SKM-1 treated with dmso at 0.1 percent for 144 hours (cell line): Measurements from ENCODE around the gene EEF1AKMT3.
A peak's percentile ranks its signal among the peaks of the same experiment; 100 is the strongest.

Experiments
- DNase-seq: peaks from one replicate; lab custom pipeline; 2025; ENCODE audit not compliant: unreplicated experiment; lab: John Stamatoyannopoulos, UW

The EEF1AKMT3 gene

DNA sequence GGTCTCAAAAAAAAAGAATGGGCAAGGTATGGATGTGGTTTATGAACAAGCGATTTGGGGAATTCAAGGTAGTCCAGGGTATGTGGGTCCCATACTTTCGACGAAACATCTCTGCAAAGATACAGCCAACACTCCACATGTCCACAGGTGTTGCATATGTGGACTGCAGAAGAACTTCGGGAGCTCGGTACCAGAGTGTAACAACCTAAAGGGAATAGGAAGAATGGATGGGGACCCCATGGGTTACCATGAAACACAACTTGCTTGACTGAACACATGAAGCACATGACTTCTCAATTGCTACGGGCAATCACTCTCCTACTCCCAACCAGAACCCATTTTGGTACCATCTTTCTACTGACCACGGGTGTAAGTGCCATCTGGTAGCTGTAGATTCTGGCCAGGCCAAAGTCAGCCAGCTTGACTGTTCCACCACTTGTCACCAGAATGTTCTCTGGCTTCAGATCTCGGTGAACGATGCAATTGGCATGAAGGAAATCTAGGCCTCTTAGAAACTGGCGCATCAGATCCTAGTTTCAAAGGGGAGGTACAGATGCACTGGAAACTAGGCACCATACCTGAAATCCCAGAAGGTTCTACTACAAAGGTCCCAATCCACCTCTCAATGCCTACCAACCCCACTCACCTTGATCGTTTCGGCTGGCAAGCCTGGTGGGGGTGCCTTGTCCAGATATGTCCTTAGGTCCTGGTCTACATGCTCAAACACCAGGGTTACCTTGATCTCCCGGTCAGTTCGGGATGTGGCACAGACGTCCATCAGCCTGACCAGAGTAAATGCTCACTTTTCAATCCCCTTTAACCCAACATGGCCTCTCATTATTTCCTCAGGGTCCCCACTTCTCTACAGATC is 21.6 kb upstream of the EEF1AKMT3 start:
- DNase-seq = no peak

DNA sequence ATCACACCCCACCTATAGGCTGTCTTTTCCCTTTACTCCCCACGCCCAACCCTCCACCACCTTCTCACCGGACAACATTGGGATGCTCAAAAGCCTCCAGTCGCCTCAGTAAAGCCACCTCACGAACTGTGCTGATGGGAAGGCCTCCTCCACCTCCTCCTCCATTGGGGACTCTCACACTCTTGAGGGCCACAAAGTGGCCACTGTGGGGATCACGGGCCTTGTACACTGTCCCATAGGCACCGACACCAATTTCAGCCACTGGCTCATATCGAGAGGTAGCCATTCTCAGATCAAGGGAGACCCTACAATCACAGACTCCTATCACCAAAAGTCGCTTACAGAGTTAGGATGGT is 21.0 kb upstream of the EEF1AKMT3 start:
- no peak for DNase-seq

DNA sequence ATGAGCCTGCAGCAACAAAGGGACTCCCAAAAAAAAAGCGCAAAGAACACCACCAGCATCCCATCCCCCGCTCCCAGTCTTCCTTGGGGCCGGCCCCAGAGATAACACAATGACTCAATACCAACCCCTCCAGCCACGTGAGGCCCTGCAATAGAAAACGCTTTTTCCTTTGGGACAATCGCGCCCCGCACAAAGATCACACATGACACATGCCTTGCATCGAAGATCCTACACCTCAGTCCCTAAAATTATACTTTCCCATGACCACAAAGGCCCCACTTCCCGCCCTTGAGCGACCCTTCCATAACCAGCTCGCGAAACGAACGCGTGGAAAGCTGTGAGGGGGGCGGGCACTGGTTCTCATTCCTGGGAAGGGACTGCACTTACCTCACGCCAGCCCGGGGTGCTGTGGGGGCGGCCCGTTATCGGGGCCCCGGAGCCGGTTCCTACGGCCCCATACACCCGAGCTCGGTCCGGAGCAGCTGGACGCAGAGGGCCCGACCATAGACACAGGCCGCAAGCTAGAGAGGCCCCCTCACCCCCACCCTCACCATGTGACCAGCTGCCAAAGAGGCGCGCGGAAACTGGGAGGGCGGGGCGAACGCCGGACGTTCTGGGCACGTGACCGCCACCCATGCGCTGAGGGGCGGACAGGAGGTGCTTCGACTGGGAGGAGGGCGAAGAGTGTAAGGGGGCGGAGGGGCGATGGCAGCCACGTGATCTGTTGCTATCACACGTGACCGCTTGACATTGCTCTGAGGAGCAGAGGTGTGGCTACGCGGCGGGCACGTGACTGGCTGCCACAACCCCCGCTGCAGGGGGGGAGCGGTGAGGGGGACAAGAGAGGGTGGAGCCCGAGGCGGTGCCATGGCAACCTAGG is 20.4 kb upstream of the EEF1AKMT3 start, which contains the start of gene CDK4:
TSS of gene CDK4 (minus strand) at position 523 of the 880 bp plus-strand sequence. CDS start 593 bp downstream, outside the sequence.
- peak; percentile 91 for DNase-seq

DNA sequence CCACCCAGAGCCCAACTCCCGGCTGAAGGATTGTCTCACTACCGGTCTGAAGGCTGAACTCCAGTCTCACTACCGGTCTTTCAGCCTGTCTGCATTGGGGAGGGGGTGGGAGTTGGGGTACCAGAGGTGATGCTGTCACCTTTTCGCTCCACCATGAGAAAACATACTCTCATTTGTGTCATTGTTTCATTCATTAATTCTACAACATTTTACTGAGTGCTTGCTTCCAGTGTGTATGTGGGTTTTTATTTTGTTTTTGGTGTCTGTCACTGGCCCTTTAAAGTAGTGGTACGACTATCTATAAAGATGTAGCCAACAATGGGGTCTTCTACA is 19.8 kb upstream of the EEF1AKMT3 start:
- no peak for DNase-seq

DNA sequence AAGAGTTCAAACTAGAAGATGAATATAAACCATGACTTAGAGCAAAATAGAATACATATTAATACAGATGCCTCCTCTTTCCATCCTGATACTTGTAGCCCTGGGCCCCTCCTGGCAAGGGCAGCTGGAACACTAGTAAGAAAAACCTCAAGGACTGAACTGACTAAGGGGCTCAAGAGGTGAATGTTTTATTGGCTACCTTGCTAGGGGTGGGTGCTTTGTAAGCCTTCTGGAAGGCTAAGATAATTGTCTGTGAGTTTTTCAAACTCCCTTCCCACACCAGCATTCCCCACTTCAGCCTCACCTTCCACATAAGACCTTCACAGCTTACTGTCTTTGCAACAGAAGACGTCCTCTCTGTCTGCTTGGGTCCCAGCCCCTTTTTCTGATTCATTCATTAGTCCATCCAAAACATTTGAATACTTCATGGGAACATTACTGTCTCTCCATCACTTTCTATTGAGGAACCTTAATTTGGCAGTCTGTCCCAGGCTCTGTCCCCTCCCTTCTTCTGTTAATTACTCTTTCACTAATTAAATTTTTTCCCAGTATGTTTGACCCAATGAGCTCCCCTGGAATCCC is 18.6 kb upstream of the EEF1AKMT3 start:
- no peak for DNase-seq

DNA sequence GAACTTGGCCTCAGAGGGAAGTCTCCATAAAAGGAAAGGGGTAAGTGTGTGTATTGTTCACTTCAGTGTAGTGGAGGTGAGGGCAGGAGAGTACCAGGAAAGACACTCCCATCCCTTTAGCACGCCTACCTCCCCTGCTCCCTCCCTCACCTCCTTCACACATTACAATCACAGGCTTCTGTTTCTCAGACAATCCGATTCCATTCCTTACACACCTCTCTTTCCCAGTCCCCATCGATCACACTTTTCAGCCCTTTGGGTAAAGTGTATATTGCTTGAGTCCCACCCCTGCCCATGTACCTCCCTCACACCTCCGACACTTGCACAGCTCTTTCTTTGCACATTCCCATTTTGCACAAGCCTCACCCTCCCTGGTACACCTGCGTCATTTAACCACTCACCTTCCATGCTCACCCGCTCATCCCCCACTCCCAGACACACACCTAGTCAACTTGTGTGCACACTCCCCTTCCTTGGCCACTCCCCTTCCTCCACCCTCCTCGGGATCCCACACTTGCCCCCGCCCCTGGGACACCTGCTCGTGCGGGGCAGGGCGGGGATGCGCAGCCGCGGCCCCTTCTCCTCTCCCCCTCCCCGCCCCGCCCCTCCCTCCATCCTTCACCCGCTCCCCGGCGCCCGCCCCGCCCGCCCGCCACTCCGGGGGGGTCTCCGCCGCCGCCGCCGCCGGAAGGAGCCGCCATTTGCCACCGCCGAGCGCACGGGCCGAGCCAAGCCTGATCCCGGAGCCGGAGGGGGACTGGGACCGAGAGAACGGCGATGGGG is 17.8 kb upstream of the EEF1AKMT3 start, which contains the start of gene MARCHF9:
TSS of gene MARCHF9 (plus strand) at position 693 of the 783 bp plus-strand sequence. CDS start 426 bp downstream, outside the sequence.
- DNase-seq = no peak

DNA sequence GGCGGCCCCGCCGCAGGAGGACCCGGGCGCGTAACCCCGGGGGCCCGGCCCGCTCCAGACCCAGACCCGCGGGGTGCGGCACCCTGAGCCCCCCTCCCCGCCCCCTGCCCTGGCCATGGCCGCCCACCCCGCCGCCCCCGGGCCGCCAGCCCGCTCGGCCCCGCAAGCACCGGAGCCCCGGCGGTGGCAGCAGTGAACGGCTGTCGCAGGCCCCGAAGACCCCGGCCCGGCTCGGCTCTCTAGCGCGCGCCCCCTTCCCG is 17.3 kb upstream of the EEF1AKMT3 start:
- DNase-seq = no peak

DNA sequence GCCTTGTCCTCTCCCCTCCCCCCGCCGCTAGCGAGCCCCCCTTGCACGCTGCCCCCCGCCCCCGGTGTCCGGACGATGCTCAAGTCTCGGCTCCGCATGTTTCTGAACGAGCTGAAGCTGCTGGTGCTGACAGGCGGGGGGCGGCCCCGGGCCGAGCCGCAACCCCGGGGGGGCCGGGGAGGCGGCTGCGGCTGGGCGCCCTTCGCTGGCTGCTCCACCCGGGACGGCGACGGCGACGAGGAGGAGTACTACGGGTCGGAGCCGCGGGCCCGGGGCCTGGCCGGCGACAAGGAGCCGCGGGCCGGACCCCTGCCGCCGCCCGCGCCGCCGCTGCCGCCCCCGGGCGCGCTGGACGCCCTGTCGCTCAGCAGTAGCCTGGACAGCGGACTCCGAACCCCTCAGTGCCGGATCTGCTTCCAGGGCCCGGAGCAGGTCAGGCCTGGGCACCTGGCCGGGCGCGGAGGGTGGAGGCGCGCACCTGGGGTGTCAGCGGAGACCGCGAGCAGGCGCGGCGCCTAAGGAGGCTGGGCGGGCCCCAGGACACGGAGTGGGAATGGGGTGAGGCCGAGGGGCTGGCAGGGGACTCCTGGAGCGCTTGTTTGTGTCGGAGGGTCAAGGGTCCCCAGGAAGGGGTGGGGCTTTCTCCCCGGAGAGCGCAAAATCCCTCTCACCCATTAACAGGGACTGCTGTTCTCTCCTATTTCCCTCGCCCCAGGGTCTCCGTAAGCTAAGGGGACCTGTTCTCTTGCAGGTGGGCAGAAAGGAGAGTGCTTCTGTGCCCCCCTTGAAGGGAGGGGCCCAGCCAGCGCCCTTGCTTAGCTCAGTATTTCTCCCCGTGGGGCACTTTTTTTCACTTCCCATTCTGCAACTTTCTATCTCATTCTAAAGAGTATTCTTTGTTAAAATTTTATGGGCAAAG is 16.7 kb upstream of the EEF1AKMT3 start:
- no peak for DNase-seq

DNA sequence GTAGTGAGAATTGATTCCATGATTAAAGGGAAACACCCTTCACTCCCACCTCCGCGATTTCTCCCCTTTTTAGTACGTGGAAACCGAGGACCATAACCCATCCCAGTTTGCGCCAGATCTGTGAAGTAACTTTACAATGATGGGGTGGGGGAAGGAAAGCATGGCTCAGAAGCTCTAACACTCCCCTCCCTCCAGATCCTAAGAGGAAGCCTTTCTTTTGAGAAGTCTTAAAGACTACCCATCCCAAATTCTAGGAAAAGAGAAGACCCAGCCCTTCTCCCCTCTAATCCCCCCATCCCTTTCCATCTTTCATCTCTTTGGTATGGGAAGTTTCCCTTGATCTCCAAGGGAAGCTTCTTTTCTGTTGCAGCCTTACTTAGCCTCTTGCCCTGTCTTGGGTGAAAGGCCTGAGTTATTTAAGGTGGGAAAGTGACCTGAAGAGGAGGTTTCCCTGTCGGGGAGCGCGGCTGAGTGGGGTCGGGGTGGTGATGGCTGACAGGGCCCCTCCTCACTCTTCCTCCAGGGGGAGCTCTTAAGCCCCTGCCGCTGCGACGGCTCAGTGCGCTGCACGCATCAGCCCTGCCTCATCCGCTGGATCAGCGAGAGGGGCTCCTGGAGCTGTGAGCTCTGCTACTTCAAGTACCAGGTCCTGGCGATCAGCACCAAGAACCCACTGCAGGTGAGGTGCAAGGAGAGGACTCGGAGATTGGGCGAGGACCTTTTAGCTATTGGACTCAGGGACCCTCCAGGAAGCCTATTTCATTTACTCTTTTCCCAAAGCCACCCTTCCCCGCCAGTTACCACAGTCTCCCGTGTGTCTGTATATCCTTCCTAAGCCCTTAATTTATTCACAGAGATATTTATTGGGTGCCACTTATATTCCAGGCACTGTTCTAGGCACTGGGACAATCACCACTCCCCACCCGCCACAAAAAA is 15.7 kb upstream of the EEF1AKMT3 start:
- no peak for DNase-seq

DNA sequence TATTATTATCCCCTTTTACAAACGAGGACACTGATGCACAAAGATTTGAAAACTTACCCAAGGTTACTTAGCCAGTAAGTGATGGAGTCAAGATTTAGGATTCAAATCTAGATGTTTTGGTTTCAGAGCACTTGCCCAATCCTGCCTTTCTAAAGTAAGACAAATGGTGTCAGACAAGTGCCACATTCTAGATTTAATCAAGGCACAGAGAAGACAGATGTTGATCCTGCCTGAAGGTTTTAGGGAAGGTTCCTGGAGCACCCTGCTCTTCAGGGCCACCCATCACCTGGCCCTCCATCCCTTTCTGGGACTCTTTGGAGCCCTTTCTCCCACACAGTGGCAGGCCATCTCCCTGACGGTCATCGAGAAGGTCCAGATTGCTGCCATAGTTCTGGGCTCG is 14.6 kb upstream of the EEF1AKMT3 start:
- DNase-seq = no peak

DNA sequence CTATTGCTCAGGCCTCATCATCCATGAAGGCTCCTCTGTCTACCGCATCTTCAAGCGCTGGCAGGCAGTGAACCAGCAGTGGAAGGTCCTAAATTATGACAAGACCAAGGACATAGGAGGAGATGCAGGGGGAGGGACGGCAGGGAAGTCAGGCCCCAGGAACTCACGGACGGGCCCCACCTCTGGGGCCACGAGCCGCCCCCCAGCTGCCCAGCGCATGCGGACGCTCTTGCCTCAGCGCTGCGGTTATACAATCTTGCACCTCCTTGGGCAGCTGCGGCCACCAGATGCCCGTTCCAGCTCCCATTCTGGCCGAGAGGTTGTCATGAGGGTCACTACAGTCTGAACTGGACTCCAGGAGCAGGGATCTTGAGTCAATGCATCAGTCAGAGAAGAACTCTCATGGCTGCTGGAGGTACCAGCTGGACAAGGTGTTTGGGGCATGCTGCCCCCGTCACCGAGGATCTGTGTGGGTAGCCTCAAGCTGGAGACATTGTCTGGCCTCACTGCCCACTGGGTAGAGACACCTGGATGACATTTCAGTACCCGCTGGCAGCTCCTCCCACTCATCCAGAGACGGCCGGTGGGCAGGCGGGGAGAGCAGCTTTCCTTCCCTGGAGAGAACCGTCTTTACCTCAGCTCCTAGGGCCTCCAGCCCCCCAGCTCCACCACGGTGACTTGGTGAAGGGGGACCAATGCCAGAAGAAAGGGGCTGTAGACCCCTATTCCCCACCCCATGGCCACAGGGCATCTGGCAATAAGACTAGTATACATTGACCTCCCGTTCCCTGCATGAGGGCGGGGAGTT is 13.7 kb upstream of the EEF1AKMT3 start:
- DNase-seq = no peak

DNA sequence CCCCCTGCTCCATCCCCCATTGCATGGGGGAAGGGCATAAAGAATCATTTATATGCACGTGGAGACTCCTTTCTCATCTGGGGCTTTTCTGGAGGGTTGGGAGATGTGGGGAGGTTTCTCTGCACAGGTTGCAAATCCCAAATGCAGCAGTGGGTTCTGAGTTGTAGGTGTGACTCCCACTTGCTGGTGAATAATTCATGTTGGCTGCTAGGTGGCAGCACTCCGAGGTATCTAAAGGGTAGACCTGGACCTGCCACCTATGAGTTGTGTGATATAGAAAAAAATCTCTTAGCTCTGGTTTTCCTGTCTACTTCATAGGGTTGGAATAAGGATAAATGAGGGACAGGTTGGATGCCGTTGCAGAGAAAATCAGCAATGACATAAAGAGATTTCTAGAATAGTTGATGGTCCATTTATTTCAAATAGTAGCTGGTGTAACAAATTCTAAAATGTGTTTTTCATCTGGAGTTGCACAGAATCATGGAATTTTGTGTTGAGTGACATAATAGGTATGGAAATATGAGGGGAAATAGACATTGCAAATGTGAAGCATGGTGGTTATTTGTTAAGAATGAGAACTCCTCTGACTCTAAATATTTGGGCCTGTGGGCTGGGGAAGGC is 12.9 kb upstream of the EEF1AKMT3 start:
- no peak for DNase-seq

DNA sequence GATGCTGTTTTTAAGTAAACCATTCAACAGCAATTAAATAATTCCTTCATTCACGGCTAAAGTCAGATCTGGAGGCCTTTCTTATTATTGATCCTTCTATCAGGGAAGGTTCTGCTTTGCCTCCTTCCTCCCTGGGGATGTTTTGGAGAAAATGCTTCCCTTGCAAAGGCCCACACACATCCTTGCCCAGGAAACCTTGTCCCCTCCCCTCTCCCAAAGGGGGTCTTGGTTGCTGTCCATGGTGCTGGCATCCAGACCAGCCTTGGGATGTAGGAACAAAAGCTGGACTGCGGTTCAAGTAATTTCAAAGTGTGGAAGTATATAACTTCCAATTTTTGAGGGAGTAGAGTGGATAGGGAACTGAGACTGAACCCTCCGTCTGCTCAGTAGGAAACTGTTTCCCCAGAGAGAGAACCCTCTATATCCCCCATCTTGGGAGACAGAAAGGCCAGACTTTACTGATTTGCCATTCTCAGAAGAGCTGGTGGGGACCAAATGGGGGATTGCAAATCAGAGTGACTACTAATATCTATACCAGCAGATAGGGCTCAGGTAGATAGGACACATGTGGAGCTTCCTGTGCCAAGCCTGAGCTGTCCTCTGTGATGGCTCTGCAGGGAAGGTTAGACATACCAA is 11.9 kb upstream of the EEF1AKMT3 start:
- DNase-seq = no peak

DNA sequence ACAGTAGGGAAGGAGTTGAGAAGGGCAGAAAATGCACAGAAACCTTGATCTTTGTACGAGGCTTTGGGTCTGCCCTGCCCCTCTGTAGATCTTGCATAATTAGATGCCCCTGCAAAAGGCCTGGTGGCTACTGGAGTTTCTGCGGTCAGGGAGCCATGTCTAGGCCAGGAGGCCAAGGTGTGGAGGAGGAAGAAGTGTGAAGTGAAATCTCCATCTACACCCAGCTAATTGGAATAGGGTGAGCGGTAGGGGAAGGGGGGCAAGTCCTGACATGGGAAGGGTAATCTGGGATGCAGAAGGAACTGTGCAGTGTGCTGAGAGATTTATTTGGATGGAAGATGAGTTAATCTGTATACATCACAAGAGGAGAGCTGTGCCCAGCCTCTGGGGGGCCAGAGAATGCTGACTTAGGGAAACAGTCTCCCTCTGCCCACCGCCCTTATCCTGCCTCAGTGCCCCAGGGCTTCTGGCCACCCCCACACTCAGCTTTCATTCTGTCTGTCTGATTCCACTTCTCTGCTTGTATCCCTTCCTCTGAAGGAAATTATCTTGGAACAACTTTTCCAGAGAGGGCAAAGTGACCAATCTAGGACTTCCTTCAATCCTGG is 10.9 kb upstream of the EEF1AKMT3 start:
- DNase-seq = no peak

DNA sequence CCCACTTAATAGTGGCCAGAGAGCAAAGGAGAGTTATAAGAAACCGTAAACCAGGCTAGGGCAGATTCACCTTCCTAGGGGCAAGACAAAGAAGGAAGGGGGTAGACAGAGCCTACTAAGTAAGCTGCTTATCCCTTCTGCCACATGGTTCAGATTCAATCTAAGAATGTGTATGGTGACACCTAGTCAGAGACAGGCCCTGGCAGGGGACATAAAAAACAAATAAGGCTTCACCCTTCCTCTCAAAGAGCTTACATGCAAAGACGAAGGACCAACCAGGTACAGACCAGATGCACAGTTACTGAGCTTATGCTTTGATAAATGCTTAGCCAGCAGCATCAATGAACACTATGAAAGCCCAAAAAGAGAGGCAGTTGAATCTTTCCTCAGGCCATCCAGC is 10.0 kb upstream of the EEF1AKMT3 start:
- DNase-seq = no peak

DNA sequence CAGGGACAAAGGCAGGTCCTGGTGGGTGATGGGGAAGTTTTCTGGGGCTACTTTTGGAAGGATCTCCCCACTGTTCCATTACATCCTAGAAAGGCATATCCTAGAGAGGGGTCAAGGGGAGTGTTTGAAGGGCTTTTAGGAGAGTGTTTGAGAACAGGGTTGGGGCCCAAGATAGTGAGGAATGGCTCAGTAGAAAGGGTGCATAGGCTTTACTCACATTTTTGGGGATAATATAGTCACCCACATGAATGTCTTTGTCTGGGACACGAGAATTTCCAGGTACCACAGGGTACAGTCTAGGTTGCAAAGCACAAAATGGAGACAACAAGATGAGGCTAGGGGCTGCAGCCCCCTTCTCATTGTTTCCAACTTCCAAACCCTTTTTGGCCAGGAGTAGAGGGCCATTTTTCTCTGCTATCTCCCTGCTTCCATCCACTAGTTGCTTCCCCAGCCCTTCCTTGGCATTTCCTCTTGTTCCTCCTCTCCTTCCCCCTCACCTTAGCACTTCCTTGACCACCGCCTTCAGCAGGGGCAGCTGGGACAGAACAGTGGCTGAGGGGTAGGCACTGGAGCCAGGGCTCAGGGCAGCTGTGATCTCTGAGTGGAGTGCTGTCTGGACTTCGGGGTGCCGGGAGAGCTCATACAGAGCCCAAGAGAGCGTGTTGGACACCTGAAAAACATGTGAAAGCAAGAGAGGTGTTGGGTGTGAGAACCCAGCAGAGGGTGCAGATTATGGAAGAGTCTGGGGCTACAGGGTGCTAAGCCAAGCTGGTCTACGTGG is 8.3 kb upstream of the EEF1AKMT3 start:
- no peak for DNase-seq
